Stimulated activated CD8-positive, alpha-beta memory T cell treated with anti-CD3 and anti-CD28 coated beads, Interleukin-4, amount 100 ng/mL, for 24 hours (primary cell): ENCODE results near the gene SNAP29.
"Not testable (repeated sequence)": the region's sequence is repeated elsewhere in the genome, so short reads cannot be mapped to it uniquely, and the experiment has no call there.

ENCODE experiments used
- DNase-seq: peaks from one replicate; pipeline ENCODE4 v3.0.0-alpha.2; 2020; ENCODE audit warnings: low read depth

The SNAP29 gene

GRCh38 chr22:20836987-20837823 lies 21.6 kb upstream of the SNAP29 start:
- no peak for DNase-seq

GRCh38 chr22:20839354-20839753 lies 19.5 kb upstream of the SNAP29 start:
- not testable (repeated sequence) for DNase-seq

- DNase-seq, result no peak
Observed at GRCh38 chr22:20839837-20840645, 18.8 kb upstream of the SNAP29 start.

GRCh38 chr22:20840646-20841371 lies 18.0 kb upstream of the SNAP29 start:
- DNase-seq, result peak; percentile 8

GRCh38 chr22:20843501-20843900 lies 15.3 kb upstream of the SNAP29 start:
- DNase-seq, result no peak

- no peak for DNase-seq
Observed at GRCh38 chr22:20844055-20845037, 14.5 kb upstream of the SNAP29 start.

GRCh38 chr22:20847318-20847822 lies 11.4 kb upstream of the SNAP29 start:
- DNase-seq, result no peak

GRCh38 chr22:20852076-20852475 lies 6.7 kb upstream of the SNAP29 start:
- no peak for DNase-seq

- no peak for DNase-seq
Observed at GRCh38 chr22:20852503-20852902, 6.3 kb upstream of the SNAP29 start.

- no peak for DNase-seq
Observed at GRCh38 chr22:20853236-20853660, 5.6 kb upstream of the SNAP29 start.

- DNase-seq, result no peak
Observed at GRCh38 chr22:20857247-20857643, 1.6 kb upstream of the SNAP29 start.

GRCh38 chr22:20857838-20858614 lies 781 bp upstream of the SNAP29 start:
- peak; percentile 78 for DNase-seq

GRCh38 chr22:20859615-20860014 lies 808 bp downstream of the SNAP29 start:
- no peak for DNase-seq

- DNase-seq, result no peak
Observed at GRCh38 chr22:20862540-20862939, 3.7 kb downstream of the SNAP29 start.

GRCh38 chr22:20863366-20863765 lies 4.6 kb downstream of the SNAP29 start:
- no peak for DNase-seq

GRCh38 chr22:20864186-20864908 lies 5.5 kb downstream of the SNAP29 start:
- no peak for DNase-seq

GRCh38 chr22:20865331-20865730 lies 6.5 kb downstream of the SNAP29 start:
- no peak for DNase-seq

- DNase-seq, result no peak
Observed at GRCh38 chr22:20865875-20866445, 7.2 kb downstream of the SNAP29 start.

GRCh38 chr22:20866736-20867135 lies 7.9 kb downstream of the SNAP29 start:
- no peak for DNase-seq
